NT2/D1 (cell line): ENCODE data around the gene PHAX.
"Not testable (repeated sequence)": the region's sequence is repeated elsewhere in the genome, so short reads cannot be mapped to it uniquely, and the experiment has no call there.

Source experiments
- DNase-seq: peaks from one replicate; pipeline ENCODE4 v3.0.0-alpha.2; 2011; ENCODE audit warnings: low read depth, low spot score
- H3K27me3 ChIP-seq: 2 replicates; pipeline ENCODE4 v1.6.0; 2011; ENCODE audit warnings: mild to moderate bottlenecking; ENCODE audit not compliant: insufficient read length, insufficient read depth
- H3K36me3 ChIP-seq: 2 replicates; pipeline ENCODE4 v1.6.1; 2011; ENCODE audit warnings: mild to moderate bottlenecking, low read length, mixed read lengths; ENCODE audit not compliant: insufficient read depth, insufficient read length
- H3K4me1 ChIP-seq: 2 replicates; pipeline ENCODE4 v1.5.1; 2011; ENCODE audit not compliant: insufficient read depth, insufficient read length
- H3K4me3 ChIP-seq: 2 replicates; pipeline ENCODE4 v1.5.1; 2011; ENCODE audit warnings: low read depth; ENCODE audit not compliant: insufficient read length
- H3K9ac ChIP-seq: 2 replicates; pipeline ENCODE4 v1.6.0; 2011; ENCODE audit warnings: low read depth; ENCODE audit not compliant: insufficient read length
- H3K9me3 ChIP-seq: 2 replicates; pipeline ENCODE4 v1.5.1; 2011; ENCODE audit warnings: mild to moderate bottlenecking, low read length; ENCODE audit not compliant: insufficient read depth
- SUZ12 ChIP-seq: IDR thresholded peaks from 2 replicates; pipeline ENCODE4 v1.6.1; 2011; ENCODE audit not compliant: insufficient read length, insufficient read depth; ENCODE audit errors: extremely low read depth
- YY1 ChIP-seq: IDR thresholded peaks from 2 replicates; pipeline ENCODE4 v1.6.1; 2011; ENCODE audit not compliant: insufficient read length, insufficient read depth
- ZNF274 ChIP-seq: IDR thresholded peaks from 2 replicates; pipeline ENCODE4 v1.6.1; 2011; ENCODE audit warnings: mild to moderate bottlenecking, low read depth, low read length

The PHAX gene

DNA sequence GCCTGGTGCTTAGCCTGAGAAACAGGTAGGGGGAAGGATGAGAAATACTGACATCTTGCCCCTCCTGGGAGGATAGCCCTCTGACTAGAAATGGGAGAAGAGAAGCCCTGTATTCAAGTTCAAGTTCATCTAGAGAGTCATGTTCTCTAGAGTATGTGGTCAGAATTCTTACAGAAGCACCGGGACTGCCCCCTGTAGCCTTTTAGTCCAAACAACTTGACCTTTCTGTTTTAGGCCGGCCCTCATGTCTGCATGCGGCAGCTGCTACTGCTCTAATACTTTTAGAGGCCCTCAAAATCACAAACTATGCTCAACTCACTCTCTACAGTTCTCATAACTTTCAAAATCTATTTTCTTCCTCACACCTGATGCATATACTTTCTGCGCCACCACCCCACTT is 47.7 kb downstream of the PHAX start:
- Histone ChIP-seq H3K36me3 (no peaks in the 10 kb centered on the region), H3K9ac (no peak overlapping the region), H3K27me3 (no peaks in the 10 kb centered on the region), H3K9me3 (peaks cover 13% of the 10 kb centered on the region), H3K4me3 (no peak overlapping the region), H3K4me1 (no peaks in the 10 kb centered on the region)
- DNase-seq, result no peak
- TF ChIP-seq YY1 (no peak), ZNF274 (no peak), SUZ12 (no peak)

DNA sequence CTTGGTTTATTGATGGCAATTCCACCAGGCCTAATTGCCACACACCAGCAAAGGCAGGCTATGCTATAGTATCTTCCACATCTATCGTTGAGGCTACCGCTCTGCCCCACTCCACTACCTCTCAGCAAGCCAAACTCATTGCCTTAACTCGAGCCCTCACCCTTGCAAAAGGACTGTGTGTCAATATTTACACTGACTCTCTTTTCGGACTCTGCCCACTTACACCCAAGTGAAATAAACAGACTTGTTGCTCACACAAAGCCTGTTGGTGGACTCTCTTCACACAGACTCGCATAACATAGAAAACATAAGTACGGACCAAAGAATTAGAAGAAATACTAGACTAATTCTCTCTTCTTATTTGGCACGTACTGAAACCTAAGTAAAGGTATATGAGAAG is 48.3 kb downstream of the PHAX start:
- not testable (repeated sequence) for H3K36me3 ChIP-seq, H3K27me3 ChIP-seq, H3K9ac ChIP-seq, H3K4me1 ChIP-seq, H3K4me3 ChIP-seq, DNase-seq
- peaks cover 13% of the 10 kb centered on the region for H3K9me3 ChIP-seq

DNA sequence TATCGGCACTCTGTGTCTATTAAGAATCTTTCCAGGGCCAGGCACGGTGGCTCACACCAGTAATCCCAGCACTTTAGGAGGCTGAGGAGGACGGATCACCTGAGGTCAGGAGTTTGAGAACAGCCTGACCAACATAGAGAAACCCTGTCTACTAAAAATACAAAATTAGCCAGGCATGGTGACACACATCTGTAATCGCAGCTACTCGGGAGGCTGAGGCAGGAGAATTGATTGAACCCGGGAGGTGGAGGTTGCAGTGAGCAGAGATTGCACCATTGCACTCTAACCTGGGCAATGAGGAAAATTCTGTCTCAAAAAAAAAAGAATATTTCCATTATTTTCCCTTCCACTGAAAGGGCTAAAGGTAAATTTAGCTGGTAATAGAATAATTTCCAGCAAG is 49.0 kb downstream of the PHAX start:
- not testable (repeated sequence) for H3K4me3 ChIP-seq, H3K9ac ChIP-seq, H3K36me3 ChIP-seq, H3K27me3 ChIP-seq, DNase-seq, H3K4me1 ChIP-seq
- H3K9me3 ChIP-seq, result peaks cover 13% of the 10 kb centered on the region

DNA sequence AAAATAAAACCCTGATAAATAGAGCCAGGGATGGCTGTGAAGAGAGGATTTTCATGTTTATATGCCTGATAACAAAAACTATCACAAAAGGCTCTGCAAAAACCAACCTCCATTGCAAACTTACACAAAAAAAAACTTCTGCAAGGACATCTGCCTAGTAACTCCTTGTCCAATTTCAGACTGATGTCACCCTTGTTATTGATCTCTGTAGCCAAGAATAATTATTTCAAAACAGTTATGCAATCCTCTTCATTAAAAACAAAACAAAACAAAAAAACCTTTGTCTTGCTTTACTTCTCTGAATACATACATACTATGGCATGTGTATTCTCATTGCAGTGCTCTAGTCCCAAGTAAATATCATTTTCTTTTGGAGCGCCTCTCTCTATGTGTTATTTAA is 49.7 kb downstream of the PHAX start:
- Histone ChIP-seq H3K9ac (no peak overlapping the region), H3K27me3 (no peaks in the 10 kb centered on the region), H3K36me3 (no peaks in the 10 kb centered on the region), H3K4me3 (no peak overlapping the region), H3K9me3 (peaks cover 5% of the 10 kb centered on the region), H3K4me1 (no peaks in the 10 kb centered on the region)
- no peak for TF ChIP-seq ZNF274
- no peak for TF ChIP-seq SUZ12
- no peak for TF ChIP-seq YY1
- no peak for DNase-seq

DNA sequence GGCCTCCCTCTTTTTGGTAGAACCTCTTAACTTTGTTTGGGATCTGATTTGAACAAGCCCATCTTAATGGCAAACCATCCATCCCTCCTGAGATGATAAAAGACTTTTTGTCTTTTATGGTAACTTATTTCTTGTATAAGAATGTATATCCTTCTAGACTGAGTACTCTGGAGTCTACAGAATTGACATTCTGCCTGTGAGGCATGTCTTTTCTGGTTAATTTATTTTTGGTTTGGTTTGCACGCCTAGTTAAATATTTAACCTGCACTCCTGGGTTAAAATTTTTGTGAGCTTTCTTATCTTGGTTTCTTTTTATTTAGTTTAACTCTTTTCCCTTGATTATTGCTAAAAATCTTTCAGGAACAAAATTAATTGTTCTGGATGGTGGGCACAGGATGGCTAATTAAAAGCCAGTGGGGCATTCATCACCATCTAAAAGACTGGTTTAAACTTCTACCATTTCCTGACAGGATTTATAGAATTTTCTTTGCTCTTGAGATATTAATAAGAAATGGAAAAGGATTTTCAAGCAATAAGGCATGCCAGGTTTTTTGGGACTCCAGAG is 50.3 kb downstream of the PHAX start:
- Histone ChIP-seq H3K27me3 (no peaks in the 10 kb centered on the region), H3K9me3 (no peaks in the 10 kb centered on the region), H3K9ac (no peak overlapping the region), H3K4me3 (no peak overlapping the region), H3K4me1 (no peaks in the 10 kb centered on the region), H3K36me3 (no peaks in the 10 kb centered on the region)
- no peak for DNase-seq
- TF ChIP-seq ZNF274 (no peak), SUZ12 (no peak), YY1 (no peak)

DNA sequence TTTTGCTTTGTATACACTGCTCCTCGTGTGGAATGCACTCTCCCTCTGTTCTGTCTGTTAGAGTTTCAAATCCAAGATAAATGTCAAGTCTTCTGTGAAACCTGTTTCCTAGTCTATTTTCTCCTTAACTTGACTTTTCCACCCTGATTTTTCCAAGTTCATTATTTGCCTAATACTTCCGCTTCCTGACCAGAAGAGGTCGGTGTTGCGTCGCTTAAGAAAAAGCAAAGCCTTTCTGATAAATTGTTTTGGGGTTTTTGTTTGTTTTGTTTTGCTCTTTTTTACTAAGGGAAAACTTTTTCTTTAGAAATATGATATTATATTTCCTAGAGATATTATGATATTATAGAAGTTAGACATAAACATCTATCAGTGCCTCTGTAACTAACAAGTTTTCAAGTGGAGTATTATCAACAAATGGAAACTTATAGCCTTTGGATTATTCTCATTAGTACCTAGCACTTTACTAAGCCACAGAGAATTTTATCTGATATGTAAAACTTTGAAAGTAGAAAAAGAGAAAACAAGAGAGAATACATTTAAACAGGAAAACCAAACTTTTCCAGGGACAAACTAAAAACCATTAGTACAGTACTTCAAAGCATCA is 55.8 kb downstream of the PHAX start:
- no peaks in the 10 kb centered on the region for H3K27me3 ChIP-seq
- TF ChIP-seq ZNF274, result no peak
- H3K9ac ChIP-seq, result no peak overlapping the region
- no peak overlapping the region for H3K4me3 ChIP-seq
- peak; percentile 22 for DNase-seq
- H3K9me3 ChIP-seq, result no peaks in the 10 kb centered on the region
- no peaks in the 10 kb centered on the region for H3K36me3 ChIP-seq
- no peaks in the 10 kb centered on the region for H3K4me1 ChIP-seq

DNA sequence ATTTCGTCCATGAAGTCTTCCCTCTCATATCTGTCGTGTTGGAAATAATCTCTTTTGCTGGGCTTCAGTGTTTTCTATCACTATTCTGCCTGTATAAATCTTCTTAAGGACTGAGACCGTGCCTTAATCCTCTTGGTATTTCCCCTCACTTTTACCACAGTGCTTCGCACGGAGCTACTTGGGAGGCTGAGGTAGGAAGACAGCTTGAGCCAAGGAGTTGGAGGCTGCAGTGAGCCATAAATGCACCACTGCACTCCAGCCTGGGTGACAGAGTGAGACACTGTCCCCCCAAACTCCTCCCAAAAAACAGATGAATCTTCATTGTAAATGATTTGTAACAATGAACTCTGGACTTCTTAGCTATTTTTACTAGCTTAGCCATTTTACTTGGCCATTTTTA is 57.8 kb downstream of the PHAX start:
- H3K4me1 ChIP-seq, result no peaks in the 10 kb centered on the region
- no peak overlapping the region for H3K4me3 ChIP-seq
- TF ChIP-seq ZNF274 (no peak), SUZ12 (no peak), YY1 (no peak)
- no peak for DNase-seq
- H3K9ac ChIP-seq, result no peak overlapping the region
- no peaks in the 10 kb centered on the region for H3K9me3 ChIP-seq
- H3K27me3 ChIP-seq, result no peaks in the 10 kb centered on the region
- H3K36me3 ChIP-seq, result no peaks in the 10 kb centered on the region

DNA sequence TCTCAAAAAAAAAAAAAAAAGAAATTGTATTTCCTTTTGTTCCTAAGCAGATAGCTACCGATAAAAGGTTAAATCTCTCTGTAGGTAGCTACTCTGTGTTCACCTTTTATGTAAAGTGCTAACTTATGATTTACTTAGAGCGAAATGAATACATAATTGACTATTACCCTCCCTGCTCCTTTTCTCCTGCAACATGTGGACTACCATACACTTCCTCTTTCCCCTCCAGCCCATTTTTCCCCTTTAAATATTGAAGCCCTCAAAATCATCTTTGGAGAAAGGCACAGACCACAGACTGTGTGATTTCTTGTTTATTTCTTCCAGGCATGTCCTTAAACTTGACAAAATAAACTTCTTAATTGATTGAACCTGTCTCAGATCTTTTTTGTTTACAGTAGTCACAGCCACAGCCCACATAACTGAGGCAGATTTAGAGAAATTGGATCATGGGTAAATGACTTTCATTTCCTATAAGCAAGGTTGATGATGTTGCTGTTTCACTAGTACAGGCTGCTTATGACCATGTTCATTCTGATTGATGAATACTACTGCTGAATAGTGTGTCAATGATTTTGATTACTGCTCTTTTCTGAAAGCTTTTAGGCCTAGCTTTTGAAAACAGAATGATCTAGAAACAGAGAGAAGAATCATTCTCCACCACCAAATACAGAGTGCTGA is 59.2 kb downstream of the PHAX start:
- H3K27me3 ChIP-seq, result no peaks in the 10 kb centered on the region
- H3K9ac ChIP-seq, result no peak overlapping the region
- H3K36me3 ChIP-seq, result no peaks in the 10 kb centered on the region
- DNase-seq, result no peak
- H3K4me3 ChIP-seq, result no peak overlapping the region
- TF ChIP-seq YY1 (no peak), SUZ12 (no peak), ZNF274 (no peak)
- no peaks in the 10 kb centered on the region for H3K4me1 ChIP-seq
- no peaks in the 10 kb centered on the region for H3K9me3 ChIP-seq
